ENCODE data around the gene F5.
A peak's percentile ranks its signal among the peaks of the same experiment; 100 is the strongest.
"Not testable (repeated sequence)": the region's sequence is repeated elsewhere in the genome, so short reads cannot be mapped to it uniquely, and the experiment has no call there.

The F5 gene

DNA sequence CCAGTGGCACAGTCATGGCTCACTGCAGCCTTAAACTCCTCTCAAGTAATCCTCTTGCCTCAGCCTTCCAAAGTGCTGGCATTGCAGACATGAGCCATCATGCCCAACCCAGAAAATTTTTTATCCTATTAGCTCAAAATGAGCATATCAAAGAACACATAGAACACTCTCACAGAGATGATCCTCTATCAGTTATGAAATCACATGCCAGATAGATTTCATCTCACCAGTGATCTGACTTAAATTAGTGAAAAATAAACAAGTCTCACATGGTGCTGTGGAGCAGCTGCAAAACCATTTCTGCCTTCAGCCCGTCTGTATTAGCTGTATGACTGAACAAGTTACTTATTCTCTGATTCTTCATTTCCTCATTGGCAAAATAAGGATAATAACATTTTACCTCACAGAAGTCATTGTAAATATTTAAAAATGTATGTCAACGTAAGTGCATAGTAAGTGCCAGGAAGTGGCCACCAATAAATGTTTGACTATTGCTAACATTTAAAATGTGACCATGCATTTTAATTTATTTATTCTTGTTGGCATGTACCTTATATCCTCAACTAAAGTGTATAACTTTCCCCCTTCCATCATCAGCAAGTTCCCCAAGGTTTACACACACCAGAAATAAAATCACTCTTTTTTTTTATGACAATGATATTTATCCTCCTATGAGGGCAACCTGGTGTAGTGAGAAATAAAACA lies 71.6 kb downstream of the F5 start:
- DNase-seq (ENCODE audit: insufficient read length): no peak
- TF ChIP-seq POLR2A (IDR thresholded peaks at IDR 0.05; ENCODE audit: low read depth, low read length) (no peak), TAF1 (IDR thresholded peaks at IDR 0.05; ENCODE audit: borderline replicate concordance, low read depth, low read length) (no peak), POLR2AphosphoS5 (IDR thresholded peaks at IDR 0.05; ENCODE audit: low read depth, low read length) (no peak)
- no peak for FAIRE-seq

- TF ChIP-seq POLR2A (IDR thresholded peaks at IDR 0.05; ENCODE audit: low read depth, low read length): no peak
- TF ChIP-seq POLR2AphosphoS5 (IDR thresholded peaks at IDR 0.05; ENCODE audit: low read depth, low read length): no peak
- no peak for TF ChIP-seq TAF1 (IDR thresholded peaks at IDR 0.05; ENCODE audit: borderline replicate concordance, low read depth, low read length)
- no peak for FAIRE-seq
- DNase-seq (ENCODE audit: insufficient read length): no peak
Measured at GRCh38 chr1:169513208-169513607, 73.1 kb downstream of the F5 start.

DNA sequence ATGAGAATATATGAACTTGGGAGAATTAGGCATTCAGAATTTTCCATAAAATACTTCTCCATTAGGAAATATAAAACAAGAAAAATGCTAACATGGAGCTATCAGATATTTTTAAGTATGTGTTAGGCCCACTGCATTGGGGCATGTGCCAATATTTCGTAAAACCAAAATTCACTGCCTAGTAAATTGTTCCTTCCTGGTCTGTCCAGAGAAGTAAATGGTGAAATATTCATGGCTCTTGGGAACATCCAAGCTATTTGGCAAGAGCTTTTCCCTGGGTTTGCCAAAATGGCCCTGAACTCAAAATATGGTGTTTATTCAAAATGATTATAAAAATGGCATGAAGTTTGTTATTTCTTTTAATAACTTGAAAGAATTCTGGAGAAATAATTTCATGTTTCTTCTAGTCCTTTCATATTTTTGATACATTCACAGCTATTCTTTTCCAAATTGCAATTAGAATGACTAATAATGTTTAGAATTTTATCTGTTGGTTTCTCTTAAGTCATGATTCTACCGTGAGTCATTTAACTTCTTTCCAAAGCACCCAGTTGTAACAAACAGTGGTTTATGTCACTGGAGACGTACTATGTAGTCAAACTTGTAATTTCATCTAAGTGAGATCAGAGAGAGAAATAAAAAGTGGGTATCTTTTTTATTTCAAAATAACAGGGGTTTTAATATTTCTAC lies 74.8 kb downstream of the F5 start:
- DNase-seq (ENCODE audit: insufficient read length): no peak
- TF ChIP-seq POLR2A (IDR thresholded peaks at IDR 0.05; ENCODE audit: low read depth, low read length) (no peak), TAF1 (IDR thresholded peaks at IDR 0.05; ENCODE audit: borderline replicate concordance, low read depth, low read length) (no peak), POLR2AphosphoS5 (IDR thresholded peaks at IDR 0.05; ENCODE audit: low read depth, low read length) (no peak)
- FAIRE-seq: no peak

DNA sequence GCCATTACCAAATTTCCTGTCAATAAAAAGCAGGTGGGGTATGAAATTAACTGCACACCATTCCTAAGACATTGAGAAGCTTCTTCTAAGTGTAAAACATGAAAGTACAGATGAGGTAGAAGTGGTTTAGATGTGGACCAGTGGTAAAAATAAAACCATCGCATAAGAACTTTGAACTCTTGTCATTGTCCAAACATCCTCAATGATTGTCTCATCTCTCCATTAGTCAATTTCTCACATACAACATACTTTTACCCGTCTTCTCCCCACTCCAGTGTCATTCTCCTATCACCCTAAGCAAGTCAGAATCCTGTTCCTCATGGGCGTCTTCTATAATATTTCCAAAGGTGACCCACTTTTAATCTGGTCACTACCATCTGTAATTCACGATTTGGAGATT lies 76.2 kb downstream of the F5 start:
- TF ChIP-seq POLR2AphosphoS5 (IDR thresholded peaks at IDR 0.05; ENCODE audit: low read depth, low read length) (no peak), POLR2A (IDR thresholded peaks at IDR 0.05; ENCODE audit: low read depth, low read length) (no peak), TAF1 (IDR thresholded peaks at IDR 0.05; ENCODE audit: borderline replicate concordance, low read depth, low read length) (no peak)
- no peak for FAIRE-seq
- no peak for DNase-seq (ENCODE audit: insufficient read length)

DNA sequence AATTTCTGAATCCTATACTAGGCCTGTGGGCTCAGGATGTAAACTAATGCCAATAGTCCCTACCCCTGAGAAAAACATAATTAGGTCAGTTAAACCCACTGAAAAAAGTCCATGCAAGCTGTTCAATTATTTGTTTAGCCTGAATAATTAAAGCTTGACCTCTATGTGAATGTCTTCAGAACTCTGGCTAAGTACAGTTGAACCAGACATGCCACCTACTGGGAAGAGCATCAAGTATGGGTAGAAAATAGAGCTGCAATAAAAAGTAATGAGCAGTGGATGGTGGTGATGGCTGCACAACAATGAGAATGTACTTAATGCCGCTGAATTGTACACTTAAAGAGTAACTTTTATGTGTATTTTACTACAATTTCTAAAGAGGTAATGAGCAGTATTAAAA lies 76.9 kb downstream of the F5 start:
- no peak for FAIRE-seq
- TF ChIP-seq TAF1 (IDR thresholded peaks at IDR 0.05; ENCODE audit: borderline replicate concordance, low read depth, low read length) (no peak), POLR2A (IDR thresholded peaks at IDR 0.05; ENCODE audit: low read depth, low read length) (no peak), POLR2AphosphoS5 (IDR thresholded peaks at IDR 0.05; ENCODE audit: low read depth, low read length) (no peak)
- DNase-seq (ENCODE audit: insufficient read length): no peak

GRCh38 chr1:169508432-169509338 lies 77.6 kb downstream of the F5 start:
- FAIRE-seq (peak; percentile 33), DNase-seq (ENCODE audit: insufficient read length) (no peak)
- TF ChIP-seq POLR2AphosphoS5 (IDR thresholded peaks at IDR 0.05; ENCODE audit: low read depth, low read length): no peak
- no peak for TF ChIP-seq POLR2A (IDR thresholded peaks at IDR 0.05; ENCODE audit: low read depth, low read length)

DNA sequence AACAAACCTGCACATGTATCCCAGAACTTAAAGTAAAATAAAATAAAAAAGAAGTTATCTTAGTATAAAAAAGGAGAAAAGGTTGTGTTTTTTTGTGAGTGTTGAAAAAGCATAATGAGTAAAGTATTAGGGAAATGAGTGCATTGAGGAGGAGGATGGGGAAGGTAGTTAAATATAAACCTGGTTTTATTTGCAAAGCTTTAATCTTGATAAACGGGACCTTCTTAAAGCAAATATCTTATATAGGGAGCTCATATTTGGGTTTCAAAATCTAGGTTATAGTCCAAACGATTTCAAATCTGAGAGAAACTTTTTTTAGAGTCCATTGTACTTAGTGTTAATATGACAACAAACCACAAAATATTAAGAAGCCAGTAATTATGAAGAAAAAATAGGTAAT lies 78.9 kb downstream of the F5 start:
- no peak for DNase-seq (ENCODE audit: insufficient read length)
- TF ChIP-seq POLR2A (IDR thresholded peaks at IDR 0.05; ENCODE audit: low read depth, low read length) (no peak), POLR2AphosphoS5 (IDR thresholded peaks at IDR 0.05; ENCODE audit: low read depth, low read length) (no peak), TAF1 (IDR thresholded peaks at IDR 0.05; ENCODE audit: borderline replicate concordance, low read depth, low read length) (no peak)
- FAIRE-seq: no peak

GRCh38 chr1:169503601-169504000 lies 82.7 kb downstream of the F5 start:
- FAIRE-seq; DNase-seq (ENCODE audit: insufficient read length): not testable (repeated sequence)

GRCh38 chr1:169499807-169500206 lies 86.5 kb downstream of the F5 start:
- FAIRE-seq (no peak), DNase-seq (ENCODE audit: insufficient read length) (no peak)
- TF ChIP-seq POLR2A (IDR thresholded peaks at IDR 0.05; ENCODE audit: low read depth, low read length): no peak

- TF ChIP-seq POLR2AphosphoS5 (IDR thresholded peaks at IDR 0.05; ENCODE audit: low read depth, low read length) (no peak), POLR2A (IDR thresholded peaks at IDR 0.05; ENCODE audit: low read depth, low read length) (no peak), TAF1 (IDR thresholded peaks at IDR 0.05; ENCODE audit: borderline replicate concordance, low read depth, low read length) (no peak)
- FAIRE-seq: no peak
- DNase-seq (ENCODE audit: insufficient read length): no peak
Measured at GRCh38 chr1:169497317-169497716, 89.0 kb downstream of the F5 start.

GRCh38 chr1:169495916-169496315 lies 90.4 kb downstream of the F5 start:
- no peak for DNase-seq (ENCODE audit: insufficient read length)
- FAIRE-seq: no peak
- TF ChIP-seq POLR2AphosphoS5 (IDR thresholded peaks at IDR 0.05; ENCODE audit: low read depth, low read length) (no peak), POLR2A (IDR thresholded peaks at IDR 0.05; ENCODE audit: low read depth, low read length) (no peak), TAF1 (IDR thresholded peaks at IDR 0.05; ENCODE audit: borderline replicate concordance, low read depth, low read length) (no peak)
